ENCODE measurements around the gene MYBBP1A.
A peak's percentile ranks its signal among the peaks of the same experiment; 100 is the strongest.

The MYBBP1A gene

DNA sequence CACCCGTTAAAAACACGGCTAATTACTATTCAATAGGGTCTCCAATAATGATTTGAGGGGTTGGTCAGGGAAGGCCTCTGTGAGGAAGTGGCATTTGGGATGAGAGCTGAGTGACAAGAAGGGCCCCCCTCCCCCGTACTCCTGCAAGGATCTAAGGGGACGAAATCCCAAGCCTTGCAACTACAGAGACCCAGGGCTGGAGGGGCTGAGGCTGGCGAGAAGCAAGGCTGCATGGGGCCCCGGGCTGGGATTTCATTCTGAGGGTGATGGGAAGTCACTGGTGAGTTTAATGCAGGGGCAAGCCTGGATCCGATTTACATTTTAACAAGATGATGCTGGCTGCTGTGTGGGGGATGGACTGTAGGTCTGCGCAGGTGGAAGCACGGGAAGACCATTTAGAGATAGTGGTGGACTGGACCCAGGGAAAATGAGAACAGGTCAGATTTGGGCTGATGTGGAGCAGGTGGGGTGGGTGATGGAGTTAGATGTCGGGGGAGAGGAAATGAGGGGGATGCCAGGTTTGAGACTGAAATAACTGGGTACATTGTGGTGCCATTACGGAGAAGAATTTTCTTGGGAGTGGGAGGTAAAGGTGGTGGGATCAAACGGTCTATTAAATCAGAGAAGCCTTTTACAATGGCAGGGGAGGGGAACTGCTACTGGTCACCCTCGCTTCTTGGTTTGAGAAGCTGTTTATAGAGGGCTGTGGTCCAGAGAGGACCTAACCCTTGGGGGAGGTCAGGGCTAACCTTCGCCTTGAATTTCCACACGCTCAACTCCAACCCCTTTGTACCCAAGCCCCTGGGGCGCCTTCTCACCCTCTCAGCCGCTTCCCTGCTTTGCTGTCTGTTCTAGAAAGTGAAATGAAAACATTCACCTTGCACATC lies 932 bp upstream of the MYBBP1A start:
- DNase-seq (ENCODE audit: low read depth), result no peak

DNA sequence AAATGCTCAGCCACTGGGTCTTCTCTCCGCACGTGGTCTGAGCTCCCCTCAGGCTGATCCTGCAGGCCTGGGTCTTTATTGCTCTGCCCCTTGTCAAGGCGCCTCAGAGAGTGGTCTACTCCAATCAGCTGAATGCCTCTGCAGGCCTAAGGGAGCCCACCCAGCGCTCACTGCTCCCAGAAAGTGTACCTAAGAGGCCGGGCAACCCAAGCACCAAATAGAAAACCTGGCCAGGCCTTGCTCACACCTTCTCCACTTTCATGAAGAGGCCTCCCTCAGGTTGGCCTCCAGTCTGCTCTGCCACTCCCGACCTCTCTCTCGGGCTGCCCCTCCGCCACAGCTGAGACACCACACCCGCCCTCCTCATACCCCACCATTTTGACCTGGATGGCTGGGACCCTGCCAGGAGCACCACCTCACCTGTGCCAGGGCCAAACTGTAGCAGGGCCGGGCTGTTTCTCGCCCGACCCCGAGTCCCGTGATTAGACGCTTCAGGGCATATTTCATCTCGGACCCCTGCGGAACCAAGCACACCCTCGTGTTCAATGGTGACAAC lies 665 bp downstream of the MYBBP1A start:
- peak overlapping the region; percentile 98 for H3K4me3 ChIP-seq (ENCODE audit: low read depth, low read length)
- no peak for DNase-seq (ENCODE audit: low read depth)

More for the DNA sequence above, 932 bp upstream of the MYBBP1A start:
- peak overlapping the region; percentile 98 for H3K4me3 ChIP-seq (ENCODE audit: low read depth, low read length)

DNA sequence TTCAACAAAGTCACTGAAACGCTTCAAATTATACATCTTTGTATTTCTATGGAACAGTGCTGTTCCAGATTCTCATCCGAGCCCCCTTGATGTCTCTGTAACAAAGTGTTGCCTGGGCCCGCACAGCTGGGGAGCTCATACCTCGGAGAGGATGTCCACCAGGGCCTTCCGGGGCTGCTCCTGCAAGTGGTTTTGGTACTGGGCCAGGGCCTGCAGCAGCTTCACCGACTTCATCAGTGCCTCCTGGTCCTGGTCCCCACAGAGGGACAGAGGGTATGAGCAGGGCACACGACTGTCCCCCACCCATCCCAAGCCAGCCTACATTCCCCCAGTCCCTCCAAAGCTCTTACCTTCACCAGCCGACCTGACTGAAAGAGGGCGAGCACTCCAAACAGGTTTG lies 1.5 kb downstream of the MYBBP1A start:
- peak overlapping the region; percentile 98 for H3K4me3 ChIP-seq (ENCODE audit: low read depth, low read length)
- DNase-seq (ENCODE audit: low read depth), result no peak

DNA sequence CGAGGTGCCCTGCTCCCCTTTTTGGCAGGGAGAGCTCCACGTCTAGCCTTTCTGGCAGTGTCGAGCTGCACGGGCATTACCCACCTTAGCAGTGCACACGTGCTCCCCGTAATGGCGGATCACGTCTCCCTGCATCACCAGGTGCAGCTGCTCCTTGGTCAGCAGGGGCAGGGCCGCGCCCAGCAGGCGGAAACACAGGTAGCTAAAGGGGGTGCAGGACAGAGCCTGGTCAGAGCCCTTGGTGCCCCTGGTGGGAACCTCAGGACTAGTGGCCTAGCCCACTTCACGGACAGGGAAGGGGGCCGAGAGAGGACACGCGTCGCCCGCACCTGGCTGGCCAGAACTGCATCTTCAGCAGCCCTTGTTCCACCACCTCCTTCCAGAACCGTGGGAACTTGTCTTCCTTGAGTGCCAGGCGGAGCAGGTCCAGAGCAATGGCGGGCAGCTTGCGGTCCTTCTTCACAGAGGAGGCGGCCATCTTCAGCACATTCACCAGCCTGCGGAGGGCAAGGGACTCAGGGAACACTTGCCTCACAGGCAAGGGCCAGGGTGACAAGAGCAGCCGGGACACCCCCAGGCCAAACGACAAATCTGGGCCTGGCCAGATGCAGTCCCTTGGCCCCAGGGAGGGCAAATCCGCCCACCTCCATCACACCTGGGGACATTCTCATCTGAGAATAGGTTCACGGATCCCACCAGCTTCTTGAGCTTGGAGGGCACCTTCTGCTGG lies 3.2 kb downstream of the MYBBP1A start:
- no peak overlapping the region for H3K4me3 ChIP-seq (ENCODE audit: low read depth, low read length)
- no peak for DNase-seq (ENCODE audit: low read depth)

DNA sequence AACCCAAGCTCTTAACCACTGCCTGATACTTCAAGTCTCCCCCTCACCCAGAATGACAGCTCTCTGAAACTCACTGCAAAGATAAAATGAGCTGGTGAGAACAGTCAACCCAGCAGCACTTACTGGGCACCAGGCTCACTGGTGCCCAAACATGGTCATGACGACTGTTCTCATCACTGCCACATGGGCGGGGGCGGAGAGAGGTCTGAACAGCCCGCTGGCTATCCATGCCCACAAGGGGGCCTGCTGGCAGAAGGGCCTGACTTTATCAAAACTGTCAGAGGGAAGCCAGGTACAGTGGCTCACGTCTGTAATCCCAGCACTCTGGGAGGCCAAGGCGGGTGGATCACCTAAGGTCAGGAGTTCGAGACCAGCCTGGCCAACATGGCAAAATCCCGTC lies 4.0 kb downstream of the MYBBP1A start:
- DNase-seq (ENCODE audit: low read depth), result no peak
- no peak overlapping the region for H3K4me3 ChIP-seq (ENCODE audit: low read depth, low read length)

DNA sequence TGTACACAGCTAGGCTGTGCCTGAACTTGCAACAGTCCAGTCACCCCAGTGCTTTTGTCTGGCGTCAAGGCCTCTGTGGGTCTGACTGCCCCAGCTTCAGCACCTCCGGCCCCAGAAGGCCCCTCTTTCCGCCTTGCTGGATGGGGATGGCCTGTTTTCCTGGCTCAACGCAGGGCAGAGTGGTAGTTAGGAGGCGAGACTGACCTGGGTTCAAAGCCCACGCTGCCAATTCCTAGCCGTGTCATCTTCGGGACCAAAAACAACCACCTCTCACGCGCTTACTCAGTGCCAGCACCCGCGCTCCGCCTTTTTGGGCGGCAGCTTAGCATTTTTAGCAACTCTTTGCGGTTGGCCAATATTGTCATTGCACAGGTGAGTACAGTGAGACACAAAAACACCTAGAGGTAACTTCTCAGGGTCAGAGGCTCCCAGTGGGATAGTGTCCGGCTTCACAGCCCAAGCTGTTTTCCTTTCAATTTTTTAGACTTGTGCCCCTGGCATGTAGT lies 4.6 kb downstream of the MYBBP1A start:
- no peak overlapping the region for H3K4me3 ChIP-seq (ENCODE audit: low read depth, low read length)

DNA sequence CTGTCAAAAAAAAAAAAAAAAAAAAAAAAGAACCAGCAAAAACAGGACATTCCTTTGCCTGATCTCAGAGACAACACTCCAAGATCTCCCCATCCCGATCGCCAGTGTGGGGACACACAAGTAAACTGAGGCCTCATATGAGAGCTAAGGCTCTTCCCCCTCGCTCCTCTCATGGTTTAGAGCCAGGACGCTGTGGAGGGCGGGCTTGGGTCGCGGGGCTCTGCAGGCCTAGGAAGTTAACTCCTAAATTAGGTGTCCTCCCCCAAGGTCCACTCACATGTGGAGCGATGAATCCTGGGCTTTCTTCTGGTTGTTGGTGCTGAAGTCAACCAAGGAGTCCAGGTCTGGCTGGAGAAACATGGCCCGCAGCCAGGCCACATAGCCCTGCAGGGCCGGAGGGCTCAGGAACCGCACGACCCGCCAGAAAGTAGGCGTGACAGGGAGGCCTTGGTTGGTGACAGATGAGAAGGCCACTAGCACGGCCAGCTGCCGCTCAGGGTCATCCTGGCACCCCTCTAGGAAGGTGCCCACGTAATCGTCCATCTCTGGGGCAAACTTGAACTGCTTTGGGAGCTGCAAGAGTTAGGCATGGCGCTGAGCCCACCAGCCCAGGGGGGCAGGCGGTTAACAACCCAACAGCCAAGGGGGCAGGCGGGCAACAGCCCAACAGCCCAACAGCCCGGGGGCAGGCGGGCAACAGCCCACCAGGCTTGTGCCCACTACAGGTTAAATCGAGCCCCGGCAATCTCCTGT lies 5.2 kb downstream of the MYBBP1A start:
- no peak for DNase-seq (ENCODE audit: low read depth)
- H3K4me3 ChIP-seq (ENCODE audit: low read depth, low read length), result no peak overlapping the region

More for the DNA sequence above, 4.6 kb downstream of the MYBBP1A start:
- DNase-seq (ENCODE audit: low read depth), result no peak

DNA sequence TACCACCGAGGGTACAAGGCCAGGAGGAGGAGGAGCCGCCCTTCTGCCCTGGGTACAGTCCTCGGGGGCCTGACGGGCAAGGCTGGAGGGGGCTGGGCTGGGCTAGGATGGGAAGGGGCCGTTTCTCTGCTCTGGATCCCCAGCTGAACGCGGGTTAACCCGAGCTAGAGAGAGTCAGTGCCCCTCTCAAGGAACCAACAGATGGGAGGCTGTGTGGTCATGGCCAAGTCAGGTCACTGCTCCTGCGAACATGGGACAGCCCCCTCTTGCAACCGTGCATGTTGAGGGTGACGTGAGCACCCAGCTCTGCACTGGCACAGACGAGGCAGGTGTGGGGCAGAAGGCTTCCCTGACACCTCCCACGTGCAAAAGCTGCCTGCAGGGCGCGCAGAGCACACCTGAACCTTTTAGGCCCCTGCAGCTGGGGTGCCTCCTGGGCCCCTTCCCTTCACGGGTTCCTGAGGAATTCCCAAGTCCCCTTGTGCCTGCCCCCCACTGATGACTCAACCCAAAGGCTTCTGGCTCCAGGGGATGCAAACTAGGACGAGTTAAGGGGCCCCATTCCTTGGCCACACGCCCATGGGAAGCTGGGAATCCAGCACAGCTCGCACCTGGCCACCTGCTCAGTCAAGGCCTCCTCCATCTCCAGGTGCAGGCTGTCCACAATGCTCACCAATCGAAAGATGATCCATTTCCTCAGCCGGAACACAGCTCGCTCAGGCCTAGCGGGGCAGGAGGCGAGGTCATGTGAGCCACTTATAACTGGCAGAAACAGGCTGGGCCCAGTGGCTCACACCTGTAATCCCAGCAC lies 6.3 kb downstream of the MYBBP1A start:
- no peak overlapping the region for H3K4me3 ChIP-seq (ENCODE audit: low read depth, low read length)
- DNase-seq (ENCODE audit: low read depth), result no peak

DNA sequence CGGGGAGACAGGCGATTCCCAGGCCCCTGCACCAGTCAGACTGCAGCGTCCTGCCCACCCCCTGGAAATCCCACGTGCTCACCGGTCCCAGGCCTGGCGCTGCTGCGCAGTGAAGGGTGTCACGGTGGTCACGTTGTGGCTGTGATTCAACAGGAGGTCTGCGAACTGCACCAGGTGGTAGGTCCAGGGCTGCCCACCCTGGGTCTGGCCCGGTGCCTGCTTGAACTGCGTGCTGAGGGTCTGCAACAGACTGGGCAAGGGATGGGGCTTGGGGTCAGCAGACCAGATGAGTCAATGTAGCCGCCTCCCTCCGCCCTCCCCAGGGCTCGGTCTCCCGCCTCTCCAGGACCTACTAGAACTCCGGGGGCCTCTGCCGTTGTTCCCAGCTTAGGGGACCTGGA lies 7.1 kb downstream of the MYBBP1A start:
- DNase-seq (ENCODE audit: low read depth), result no peak
- no peak overlapping the region for H3K4me3 ChIP-seq (ENCODE audit: low read depth, low read length)

DNA sequence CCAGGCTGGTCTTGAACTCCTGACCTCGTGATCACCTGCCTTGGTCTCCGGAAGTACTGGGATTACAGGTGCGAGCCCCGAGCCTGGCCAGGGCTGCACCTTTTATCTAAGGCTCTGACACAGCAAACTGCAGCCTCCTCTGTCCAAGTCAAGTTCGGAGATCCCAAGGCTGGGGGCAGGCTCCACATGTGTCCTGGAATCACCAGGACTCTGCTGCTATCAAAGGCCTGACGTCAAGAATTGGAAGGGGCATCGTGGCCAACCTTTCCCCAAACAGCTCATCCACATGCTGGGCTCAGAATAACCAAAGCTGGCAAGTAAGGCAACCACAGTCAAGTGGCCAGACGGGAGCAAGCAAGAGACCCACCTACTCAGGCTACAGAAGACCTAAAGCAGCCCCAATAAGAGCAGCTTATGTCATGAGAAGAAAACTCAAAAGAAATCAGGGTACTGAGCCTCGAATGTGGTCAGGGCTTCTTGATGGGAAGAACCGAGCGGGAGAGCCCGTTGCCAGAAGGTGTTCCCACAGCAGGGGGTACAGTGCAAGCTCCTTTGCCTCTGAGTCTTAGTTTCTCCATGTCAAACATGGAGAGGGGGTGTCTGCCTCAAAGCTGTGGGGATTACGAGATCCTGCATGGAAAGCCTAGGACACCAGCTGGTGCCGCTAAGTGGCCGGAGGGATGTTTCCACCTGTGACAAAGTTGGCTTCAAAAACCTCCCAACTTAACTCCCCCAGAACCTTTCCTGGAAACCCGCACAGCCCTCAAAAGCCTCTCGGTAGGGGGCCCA lies 7.9 kb downstream of the MYBBP1A start:
- no peak overlapping the region for H3K4me3 ChIP-seq (ENCODE audit: low read depth, low read length)
- DNase-seq (ENCODE audit: low read depth), result no peak

DNA sequence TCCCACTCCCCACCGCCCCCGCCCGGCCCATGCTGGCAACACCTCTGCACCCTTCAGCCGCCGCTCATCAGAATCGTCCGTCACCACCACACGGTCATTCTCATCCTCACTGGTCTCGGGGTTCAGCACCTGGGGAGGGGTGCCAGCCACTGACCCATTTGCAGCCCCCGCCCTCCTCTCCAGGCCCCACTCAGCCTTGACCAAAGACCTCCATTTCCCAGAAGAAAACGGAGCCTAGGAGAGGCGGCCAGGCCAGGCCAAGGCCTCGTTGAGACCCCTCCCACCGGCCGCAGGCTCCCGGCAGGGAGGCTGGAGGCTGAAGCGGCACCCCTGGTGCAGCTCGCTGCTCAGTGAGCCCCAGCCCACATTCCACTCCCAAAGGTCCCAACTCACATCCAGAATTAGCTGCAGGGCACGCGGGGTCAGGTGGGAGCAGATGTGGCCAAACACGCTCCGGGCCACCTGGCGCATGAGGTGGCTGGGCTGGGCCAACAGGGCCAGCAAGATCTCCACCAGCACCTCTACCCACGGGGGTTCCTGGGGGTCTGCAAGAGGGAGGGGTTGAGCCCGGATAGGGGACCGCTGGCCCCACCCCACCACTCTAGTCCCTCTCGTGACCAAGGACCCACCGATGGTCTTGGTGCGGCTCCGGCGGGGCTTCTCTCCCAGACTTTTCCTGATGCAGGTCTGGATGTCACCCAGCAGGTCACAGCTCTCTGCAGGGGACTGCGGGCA lies 9.8 kb downstream of the MYBBP1A start:
- no peak overlapping the region for H3K4me3 ChIP-seq (ENCODE audit: low read depth, low read length)
- no peak for DNase-seq (ENCODE audit: low read depth)

DNA sequence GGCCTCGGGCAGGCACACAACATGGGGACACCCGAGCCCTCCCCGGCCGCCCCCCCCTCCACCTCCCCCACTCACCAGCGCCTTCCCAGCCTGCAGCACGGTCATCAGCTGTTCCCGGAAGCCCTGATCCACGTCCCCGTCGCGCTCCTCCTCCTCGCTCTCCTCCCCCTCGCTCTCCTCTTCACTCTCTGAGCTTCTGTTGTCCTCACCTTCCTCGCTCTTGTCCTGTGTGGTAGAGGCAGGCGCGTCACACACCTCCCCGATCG lies 10.3 kb downstream of the MYBBP1A start:
- no peak for DNase-seq (ENCODE audit: low read depth)
- no peak overlapping the region for H3K4me3 ChIP-seq (ENCODE audit: low read depth, low read length)

DNA sequence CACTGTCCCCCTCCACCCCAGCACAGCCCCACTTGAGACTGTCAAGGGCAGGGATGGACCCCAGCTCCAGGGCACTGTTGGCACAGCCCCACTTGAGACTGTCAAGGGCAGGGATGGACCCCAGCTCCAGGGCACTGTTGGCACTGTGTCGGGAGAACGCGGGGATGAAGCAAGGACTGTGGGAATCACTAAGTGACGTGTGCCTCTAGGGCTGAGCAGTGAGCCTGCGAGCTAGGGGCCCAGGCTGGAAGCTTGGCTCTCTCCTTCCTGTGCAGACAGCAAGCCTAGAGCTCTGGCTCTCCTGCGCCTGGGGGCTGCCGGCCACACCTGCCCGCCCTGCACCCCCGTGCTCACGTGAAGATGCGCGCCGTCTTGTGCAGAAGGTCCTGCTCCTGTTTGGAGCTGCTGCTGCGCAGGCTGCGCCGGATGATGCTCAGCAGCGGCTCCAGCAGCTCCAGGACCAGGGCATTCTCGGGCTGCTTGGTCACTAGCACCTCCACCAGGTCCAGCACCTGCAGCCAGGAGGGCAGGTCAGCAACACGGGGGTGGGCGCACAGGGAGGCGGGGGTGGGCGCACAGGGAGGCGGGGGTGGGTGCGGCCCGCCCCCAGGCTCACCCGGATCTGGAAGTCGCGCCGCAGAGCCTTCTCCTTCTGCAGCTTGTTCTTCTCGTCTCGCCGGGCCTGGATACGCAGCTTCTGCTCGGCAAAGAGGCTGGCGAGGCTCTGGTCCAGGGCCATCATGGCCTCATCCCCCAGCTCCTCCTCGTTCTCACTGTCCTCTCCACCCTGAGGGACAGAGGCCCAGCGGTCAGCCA lies 10.8 kb downstream of the MYBBP1A start:
- no peak for DNase-seq (ENCODE audit: low read depth)
- no peak overlapping the region for H3K4me3 ChIP-seq (ENCODE audit: low read depth, low read length)

DNA sequence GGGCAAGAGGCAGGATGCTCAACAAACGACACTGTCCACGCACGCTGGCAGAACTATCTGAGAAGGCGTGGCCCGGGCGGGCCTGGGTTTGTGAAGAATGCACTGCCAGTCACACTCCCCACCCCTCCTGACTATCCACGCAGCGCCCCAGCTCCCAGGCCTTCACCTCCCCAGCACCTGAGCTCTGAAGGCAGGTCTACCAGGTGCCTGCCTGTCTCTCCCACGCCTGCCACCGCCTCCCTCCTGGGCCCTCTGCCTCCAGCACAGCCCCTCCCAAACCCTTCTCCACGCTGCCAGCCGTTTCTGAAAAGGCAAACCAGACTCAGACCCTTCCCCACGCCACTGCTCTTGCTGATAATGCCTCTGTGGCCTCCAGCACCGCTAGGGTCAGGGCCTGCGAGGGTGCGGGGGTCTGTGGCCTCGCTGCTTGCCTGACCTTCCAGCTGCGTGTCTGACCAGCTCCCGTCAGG lies 11.6 kb downstream of the MYBBP1A start:
- no peak for DNase-seq (ENCODE audit: low read depth)
- no peak overlapping the region for H3K4me3 ChIP-seq (ENCODE audit: low read depth, low read length)

DNA sequence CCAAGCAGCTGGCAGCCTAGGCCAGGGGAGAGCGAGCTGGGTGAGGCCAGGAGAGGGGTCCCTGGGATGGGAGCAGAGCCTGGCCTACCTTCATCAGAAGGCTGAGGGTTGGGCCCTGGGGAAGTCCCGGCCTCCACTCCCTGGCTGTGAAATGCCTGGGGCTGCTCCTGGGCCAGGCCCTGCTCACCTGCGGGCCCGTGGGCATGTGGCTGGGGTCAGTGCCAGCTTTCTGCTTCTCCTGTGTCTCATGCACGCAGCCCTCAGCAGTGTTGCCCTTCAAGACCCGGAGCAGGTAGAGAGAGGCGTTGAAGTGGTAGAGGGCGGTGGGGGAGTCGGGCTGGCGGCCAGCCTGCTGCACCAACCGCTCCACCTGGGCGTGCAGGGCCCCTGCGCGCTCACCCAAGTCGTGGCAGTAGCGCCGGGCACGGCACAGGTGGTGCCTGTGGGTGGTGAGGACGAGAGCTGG lies 12.4 kb downstream of the MYBBP1A start:
- no peak for DNase-seq (ENCODE audit: low read depth)
- H3K4me3 ChIP-seq (ENCODE audit: low read depth, low read length), result no peak overlapping the region

DNA sequence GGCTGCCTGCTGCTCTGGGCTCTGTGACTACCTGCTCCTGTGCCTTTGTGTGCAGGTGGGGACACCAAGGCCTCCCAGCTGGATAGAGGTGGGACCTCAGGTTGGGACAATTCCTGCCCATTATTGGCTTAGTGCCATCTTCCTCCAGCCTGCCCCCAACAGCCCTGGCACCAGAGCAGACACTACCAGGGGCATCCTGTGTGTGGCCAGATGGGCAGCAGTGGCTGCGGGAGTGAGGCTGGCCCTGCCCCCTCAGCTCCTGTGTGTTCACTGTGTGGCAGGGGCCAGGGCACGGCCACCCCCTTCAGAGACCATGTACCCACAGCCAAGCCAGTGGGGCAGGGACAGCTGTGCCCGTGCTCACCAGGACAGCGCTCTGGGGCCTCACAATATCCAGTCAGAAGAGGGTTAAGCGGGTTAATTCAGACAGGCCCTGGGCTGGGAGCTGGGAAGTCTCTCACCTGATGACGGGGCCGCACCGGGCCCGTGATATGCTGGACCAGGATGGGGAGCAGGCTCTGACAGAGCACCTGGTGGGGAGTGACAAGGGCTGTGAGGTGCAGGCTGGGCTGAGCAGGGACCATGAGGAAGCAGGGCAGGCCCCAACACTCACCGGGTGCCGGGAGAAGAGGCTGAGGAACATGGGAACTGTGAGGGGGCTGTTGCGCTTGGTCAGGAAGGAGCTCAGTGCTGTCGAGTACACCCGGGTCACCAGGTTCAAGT lies 13.0 kb downstream of the MYBBP1A start:
- no peak for DNase-seq (ENCODE audit: low read depth)
- no peak overlapping the region for H3K4me3 ChIP-seq (ENCODE audit: low read depth, low read length)

Measured in skeletal muscle cell (primary cell).